GM20000 (cell line): ENCODE measurements around the gene BTD.
"Not testable (repeated sequence)": the region's sequence is repeated elsewhere in the genome, so short reads cannot be mapped to it uniquely, and the experiment has no call there.

ENCODE experiments used
- DNase-seq: peaks from one replicate; pipeline ENCODE4 v3.0.0; 2012; ENCODE audit warnings: low spot score
- CTCF ChIP-seq: IDR thresholded peaks from 2 replicates; pipeline ENCODE4 v1.5.1; 2012; ENCODE audit warnings: mild to moderate bottlenecking, control low read depth; ENCODE audit errors: extremely low read depth, missing control alignments

The BTD gene

GRCh38 chr3:15606434-15606891, 4.9 kb downstream of the BTD start:
- TF ChIP-seq CTCF = no peak
- DNase-seq = no peak

- no peak for DNase-seq
- no peak for TF ChIP-seq CTCF
Measured at GRCh38 chr3:15610082-15610759, 8.7 kb downstream of the BTD start.

- no peak for TF ChIP-seq CTCF
Measured at GRCh38 chr3:15611018-15611417, 9.5 kb downstream of the BTD start.

GRCh38 chr3:15612001-15612400, 10.5 kb downstream of the BTD start:
- TF ChIP-seq CTCF = no peak
- DNase-seq = no peak

More at GRCh38 chr3:15611018-15611417, 9.5 kb downstream of the BTD start:
- no peak for DNase-seq

GRCh38 chr3:15614958-15615357, 13.4 kb downstream of the BTD start:
- no peak for TF ChIP-seq CTCF
- DNase-seq = no peak

- DNase-seq = no peak
- TF ChIP-seq CTCF = no peak
Measured at GRCh38 chr3:15616053-15616452, 14.5 kb downstream of the BTD start.

- not testable (repeated sequence) for DNase-seq
Measured at GRCh38 chr3:15619659-15620464, 18.3 kb downstream of the BTD start.
